HG03439 (cell line): Measurements from ENCODE around the gene WDR70.
"Not testable (repeated sequence)": the region's sequence is repeated elsewhere in the genome, so short reads cannot be mapped to it uniquely, and the experiment has no call there.

Experiments used
- ATAC-seq: cut with Tn5 transposase; IDR thresholded peaks from one replicate; pipeline ENCODE4 v1.9.1; 2021; ENCODE audit warnings: mild to moderate bottlenecking, moderate library complexity; ENCODE audit not compliant: unreplicated experiment

Gene WDR70

DNA sequence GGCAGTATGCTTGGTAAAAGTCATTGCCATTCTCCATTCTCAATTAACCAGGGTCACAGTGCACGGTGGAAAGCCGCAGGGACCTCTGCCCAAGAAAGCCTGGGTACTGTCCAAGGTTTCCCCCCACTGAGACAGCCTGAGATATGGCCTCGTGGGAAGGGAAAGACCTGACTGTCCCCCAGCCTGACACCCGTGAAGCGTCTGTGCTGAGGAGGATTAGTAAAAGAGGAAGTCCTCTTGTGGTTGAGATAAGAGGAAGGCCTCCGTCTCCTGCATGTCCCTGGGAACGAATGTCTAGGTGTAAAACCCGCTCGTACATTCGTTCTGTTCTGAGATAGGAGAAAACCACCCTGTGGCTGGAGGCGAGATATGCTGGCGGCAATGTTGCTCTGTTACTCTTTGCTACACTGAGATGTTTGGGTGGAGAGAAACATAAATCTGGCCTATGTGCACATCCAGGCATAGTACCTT lies 293.0 kb downstream of the WDR70 start:
- ATAC-seq: not testable (repeated sequence)

DNA sequence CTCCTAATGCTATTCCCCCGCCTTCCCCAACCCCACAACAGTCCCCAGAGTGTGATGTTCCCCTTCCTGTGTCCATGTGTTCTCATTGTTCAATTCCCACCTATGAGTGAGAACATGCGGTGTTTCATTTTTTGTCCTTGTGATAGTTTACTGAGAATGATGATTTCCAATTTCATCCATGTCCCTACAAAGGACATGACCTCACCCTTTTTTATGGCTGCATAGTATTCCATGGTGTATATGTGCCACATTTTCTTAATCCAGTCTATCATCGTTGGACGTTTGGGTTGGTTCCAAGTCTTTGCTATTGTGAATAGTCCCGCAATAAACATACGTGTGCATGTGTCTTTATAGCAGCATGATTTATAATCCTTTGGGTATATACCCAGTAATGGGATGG lies 295.2 kb downstream of the WDR70 start:
- ATAC-seq: not testable (repeated sequence)

DNA sequence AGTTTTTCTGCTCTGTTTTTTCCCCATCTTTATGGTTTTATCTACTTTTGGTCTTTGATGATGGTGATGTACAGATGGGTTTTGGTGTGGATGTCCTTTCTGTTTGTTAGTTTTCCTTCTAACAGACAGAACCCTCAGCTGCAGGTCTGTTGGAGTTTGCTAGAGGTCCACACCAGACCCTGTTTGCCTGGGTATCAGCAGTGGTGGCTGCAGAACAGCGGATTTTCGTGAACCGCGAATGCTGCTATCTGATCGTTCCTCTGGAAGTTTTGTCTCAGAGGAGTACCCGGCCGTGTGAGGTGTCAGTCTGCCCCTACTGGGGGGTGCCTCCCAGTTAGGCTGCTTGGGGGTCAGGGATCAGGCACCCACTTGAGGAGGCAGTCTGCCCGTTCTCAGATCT lies 300.2 kb downstream of the WDR70 start:
- ATAC-seq: not testable (repeated sequence)

- not testable (repeated sequence) for ATAC-seq
These were observed 300.8 kb downstream of the WDR70 start for GRCh38 chr5:37679903-37680302.

- ATAC-seq: no peak
These were observed 304.0 kb downstream of the WDR70 start for GRCh38 chr5:37683072-37683471.

- ATAC-seq: no peak
These were observed 306.1 kb downstream of the WDR70 start for GRCh38 chr5:37685211-37685610.

- no peak for ATAC-seq
These were observed 306.7 kb downstream of the WDR70 start for GRCh38 chr5:37685816-37686215.

- not testable (repeated sequence) for ATAC-seq
These were observed 309.8 kb downstream of the WDR70 start for GRCh38 chr5:37688925-37689324.

DNA sequence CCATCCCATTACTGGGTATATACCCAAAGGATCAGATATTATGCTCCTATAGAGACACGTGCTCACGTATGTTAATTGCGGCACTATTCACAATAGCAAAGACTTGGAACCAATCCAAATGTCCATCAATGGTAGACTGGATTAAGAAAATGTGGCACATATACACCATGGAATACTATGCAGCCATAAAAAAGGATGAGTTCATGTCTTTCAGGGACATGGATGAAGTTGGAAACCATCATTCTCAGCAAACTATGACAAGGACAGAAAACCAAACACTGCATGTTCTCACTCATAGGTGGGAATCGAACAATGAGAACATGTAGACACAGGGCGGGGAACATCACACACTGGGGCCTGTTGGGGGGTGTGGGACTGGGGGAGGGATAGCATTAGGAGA lies 315.2 kb downstream of the WDR70 start:
- ATAC-seq: not testable (repeated sequence)

DNA sequence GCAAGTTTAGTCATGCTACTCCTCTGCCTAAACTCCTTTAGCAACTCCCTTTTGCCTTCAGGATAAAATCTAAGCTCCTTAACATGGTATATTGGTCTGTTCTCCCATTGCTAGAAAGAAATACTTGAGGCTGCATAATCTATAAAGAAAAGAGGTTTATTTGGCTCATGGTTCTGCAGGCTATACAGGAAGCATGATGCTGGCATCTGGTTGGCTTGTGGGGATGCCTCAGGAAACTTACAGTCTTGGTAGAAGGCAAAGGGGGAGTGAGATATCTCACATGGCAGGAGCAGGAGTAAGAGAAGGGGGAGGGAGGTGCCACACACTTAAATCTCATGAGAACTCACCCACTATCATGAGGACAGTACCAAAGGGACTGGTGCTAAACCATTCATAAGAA lies 315.7 kb downstream of the WDR70 start:
- ATAC-seq: no peak

- ATAC-seq: no peak
These were observed 316.5 kb downstream of the WDR70 start for GRCh38 chr5:37695647-37696046.

DNA sequence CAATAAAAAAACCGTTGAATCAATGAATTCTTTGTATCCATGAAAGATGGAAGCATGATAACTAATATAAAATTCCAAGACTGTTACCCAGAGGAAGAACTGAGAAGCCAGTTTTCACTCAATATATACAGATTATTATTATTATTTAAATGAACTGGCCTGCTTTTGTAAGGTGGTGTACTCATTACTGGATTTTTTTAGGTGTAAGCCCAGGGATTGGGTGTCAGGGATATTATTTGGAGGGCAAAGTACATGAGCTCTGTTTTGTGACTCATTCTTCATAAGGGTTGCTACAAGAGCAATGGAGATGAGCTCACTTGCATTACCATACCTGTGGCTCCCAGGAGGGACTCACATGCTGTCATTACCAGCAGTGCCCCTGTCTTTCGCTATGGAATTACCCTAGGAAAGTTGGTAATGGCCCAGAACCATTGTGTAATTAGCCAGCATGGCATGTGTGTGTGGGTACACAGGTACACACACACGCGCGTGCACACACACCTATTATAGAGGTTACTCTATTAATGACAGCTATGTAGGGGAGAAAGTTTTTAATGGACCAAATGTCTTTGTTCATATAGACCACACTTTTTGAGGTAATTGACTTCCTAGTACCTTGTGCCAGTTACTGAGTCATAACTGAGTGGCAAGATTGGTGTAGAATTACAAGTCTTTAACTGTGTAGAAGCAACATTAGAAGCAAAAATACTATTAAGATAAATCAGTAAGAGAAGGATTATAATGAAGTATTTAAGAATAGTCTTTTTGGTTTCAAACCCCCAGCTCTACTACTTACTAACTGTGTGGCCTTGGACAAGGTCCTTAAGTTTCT lies 317.3 kb downstream of the WDR70 start:
- ATAC-seq: no peak

GRCh38 chr5:37701868-37702267 lies 322.8 kb downstream of the WDR70 start:
- no peak for ATAC-seq

DNA sequence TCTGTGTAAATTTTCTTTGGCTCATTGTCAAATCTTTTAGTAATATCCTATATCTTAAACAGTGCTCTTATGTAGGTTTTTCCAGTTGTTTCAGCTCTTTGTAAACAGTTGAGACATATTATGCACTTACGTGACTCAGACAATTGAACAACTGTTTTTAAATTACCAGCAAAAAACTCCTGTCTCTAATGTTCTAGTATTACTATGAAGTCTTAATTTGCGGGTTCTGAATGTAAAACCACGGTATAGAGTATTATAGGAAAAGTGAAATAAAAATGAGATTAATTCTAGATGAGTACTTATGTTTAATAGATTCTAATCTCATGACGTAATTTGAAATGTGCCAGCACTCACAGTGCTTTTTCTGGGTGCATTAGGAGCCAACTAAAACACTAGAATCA lies 324.7 kb downstream of the WDR70 start:
- ATAC-seq: no peak

- ATAC-seq: no peak
These were observed 325.3 kb downstream of the WDR70 start for GRCh38 chr5:37704406-37704805.

GRCh38 chr5:37709020-37709419 lies 329.9 kb downstream of the WDR70 start:
- ATAC-seq: no peak

DNA sequence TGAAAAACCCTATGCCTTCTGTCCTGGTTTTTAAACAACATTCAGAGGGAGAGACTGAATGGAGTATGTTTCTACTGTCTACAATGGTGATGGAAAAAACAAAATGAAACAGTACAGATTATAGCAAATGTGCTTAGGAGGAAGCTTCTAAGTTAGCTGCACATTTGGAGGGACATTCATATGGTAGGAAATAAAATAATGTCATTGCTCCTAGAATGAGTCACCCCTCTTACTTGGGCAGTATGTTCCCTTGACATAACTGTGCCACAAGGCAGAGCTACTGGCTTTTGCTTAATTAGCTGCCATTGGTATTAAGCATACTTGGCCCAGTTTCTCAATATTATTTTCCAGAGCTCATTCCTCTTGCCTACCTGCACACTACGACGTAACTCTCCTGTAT lies 331.8 kb downstream of the WDR70 start:
- no peak for ATAC-seq

- no peak for ATAC-seq
These were observed 333.6 kb downstream of the WDR70 start for GRCh38 chr5:37712750-37713149.

- no peak for ATAC-seq
These were observed 335.6 kb downstream of the WDR70 start for GRCh38 chr5:37714756-37715155.

GRCh38 chr5:37715361-37715760 lies 336.2 kb downstream of the WDR70 start:
- ATAC-seq: no peak

DNA sequence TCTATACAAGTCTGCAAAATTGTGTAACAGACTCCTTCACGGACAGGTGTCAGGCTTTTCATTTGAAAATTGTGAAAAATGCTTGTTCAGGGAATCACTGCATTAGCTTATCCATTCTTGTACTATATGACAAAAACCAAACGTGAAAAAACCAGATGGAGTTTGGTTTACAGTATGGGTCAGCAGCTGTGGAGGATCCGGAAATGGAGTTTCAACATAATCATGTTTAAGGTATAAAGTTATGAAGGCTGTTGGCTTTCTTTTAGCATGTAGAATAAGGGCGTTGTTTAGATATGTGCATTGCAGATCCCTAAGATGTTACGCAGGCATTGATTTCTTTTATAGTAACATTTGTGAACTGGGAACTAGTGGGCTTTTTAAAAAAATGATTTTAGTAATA lies 336.9 kb downstream of the WDR70 start:
- ATAC-seq: no peak

- no peak for ATAC-seq
These were observed 337.3 kb downstream of the WDR70 start for GRCh38 chr5:37716405-37716804.

- ATAC-seq: no peak
These were observed 338.1 kb downstream of the WDR70 start for GRCh38 chr5:37717276-37717612.
